Loucy (cell line): ENCODE data around the gene B4GALT2.

Experiments
- H2AFZ ChIP-seq: fragments of 200-600 bp; sonication (generic); 2 replicates; pipeline ENCODE4 v1.6.0; 2016; ENCODE audit warnings: antibody characterized with exemption, mild to moderate bottlenecking, low read length, moderate library complexity
- H3F3A ChIP-seq: fragments of 200-600 bp; 2 replicates; pipeline ENCODE4 v1.6.0; 2016; ENCODE audit warnings: antibody characterized with exemption, low read depth, mild to moderate bottlenecking
- H3K27me3 ChIP-seq: fragments of 200-600 bp; sonication (generic); 2 replicates; pipeline ENCODE4 v1.6.1; 2014; ENCODE audit warnings: low read length, mild to moderate bottlenecking; ENCODE audit not compliant: insufficient read depth, poor library complexity, severe bottlenecking
- H3K36me3 ChIP-seq: fragments of 200-600 bp; sonication (generic); 2 replicates; pipeline ENCODE4 v1.6.1; 2016; ENCODE audit warnings: low read length; ENCODE audit not compliant: insufficient read depth
- H3K4me1 ChIP-seq: fragments of 200-600 bp; sonication (generic); 2 replicates; pipeline ENCODE4 v1.5.1; 2014; ENCODE audit warnings: low read length, mild to moderate bottlenecking; ENCODE audit not compliant: insufficient read depth, poor library complexity, severe bottlenecking
- H3K4me2 ChIP-seq: fragments of 200-600 bp; sonication (generic); 2 replicates; pipeline ENCODE4 v1.6.0; 2014; ENCODE audit warnings: antibody characterized with exemption, low read length, low read depth, mild to moderate bottlenecking; ENCODE audit not compliant: poor library complexity, severe bottlenecking
- H3K4me3 ChIP-seq: fragments of 200-600 bp; sonication (generic); 2 replicates; pipeline ENCODE4 v1.5.1; 2014; ENCODE audit warnings: low read length, mild to moderate bottlenecking, mixed read lengths; ENCODE audit not compliant: poor library complexity, severe bottlenecking
- H3K79me2 ChIP-seq: fragments of 200-600 bp; sonication (generic); 2 replicates; pipeline ENCODE4 v1.6.1; 2014; ENCODE audit warnings: low read length; ENCODE audit not compliant: insufficient read depth
- H3K9ac ChIP-seq: fragments of 200-600 bp; sonication (generic); 2 replicates; pipeline ENCODE4 v1.6.0; 2014; ENCODE audit warnings: mild to moderate bottlenecking, low read depth, low read length, moderate library complexity; ENCODE audit not compliant: poor library complexity, severe bottlenecking
- H3K9me2 ChIP-seq: fragments of 200-600 bp; sonication (generic); replicated peaks from 2 replicates; pipeline ENCODE4 v1.6.1; 2016; ENCODE audit warnings: low read depth, low read length, mixed read lengths
- H3K9me3 ChIP-seq: fragments of 200-600 bp; sonication (generic); 2 replicates; pipeline ENCODE4 v1.6.1; 2014; ENCODE audit warnings: mild to moderate bottlenecking, antibody characterized with exemption, low read length, low read depth; ENCODE audit not compliant: insufficient read depth
- H4K20me1 ChIP-seq: fragments of 200-600 bp; sonication (generic); 2 replicates; pipeline ENCODE4 v1.6.0; 2014; ENCODE audit warnings: antibody characterized with exemption, low read length, mild to moderate bottlenecking; ENCODE audit not compliant: insufficient read depth, poor library complexity, severe bottlenecking
- EZH2phosphoT487 ChIP-seq: fragments of 200-600 bp; IDR thresholded peaks from 2 replicates; pipeline ENCODE4 v1.6.1; 2018; ENCODE audit warnings: antibody characterized with exemption, mild to moderate bottlenecking, moderate library complexity, borderline replicate concordance
- TF ChIP-seq, protein P1 (sequence below): fragments of 200-600 bp; sonication (generic); conservative IDR thresholded peaks from 2 replicates; pipeline ENCODE4 v1.5.1; 2014; ENCODE audit warnings: mild to moderate bottlenecking, antibody characterized with exemption, low read length

B4GALT2 gene

DNA sequence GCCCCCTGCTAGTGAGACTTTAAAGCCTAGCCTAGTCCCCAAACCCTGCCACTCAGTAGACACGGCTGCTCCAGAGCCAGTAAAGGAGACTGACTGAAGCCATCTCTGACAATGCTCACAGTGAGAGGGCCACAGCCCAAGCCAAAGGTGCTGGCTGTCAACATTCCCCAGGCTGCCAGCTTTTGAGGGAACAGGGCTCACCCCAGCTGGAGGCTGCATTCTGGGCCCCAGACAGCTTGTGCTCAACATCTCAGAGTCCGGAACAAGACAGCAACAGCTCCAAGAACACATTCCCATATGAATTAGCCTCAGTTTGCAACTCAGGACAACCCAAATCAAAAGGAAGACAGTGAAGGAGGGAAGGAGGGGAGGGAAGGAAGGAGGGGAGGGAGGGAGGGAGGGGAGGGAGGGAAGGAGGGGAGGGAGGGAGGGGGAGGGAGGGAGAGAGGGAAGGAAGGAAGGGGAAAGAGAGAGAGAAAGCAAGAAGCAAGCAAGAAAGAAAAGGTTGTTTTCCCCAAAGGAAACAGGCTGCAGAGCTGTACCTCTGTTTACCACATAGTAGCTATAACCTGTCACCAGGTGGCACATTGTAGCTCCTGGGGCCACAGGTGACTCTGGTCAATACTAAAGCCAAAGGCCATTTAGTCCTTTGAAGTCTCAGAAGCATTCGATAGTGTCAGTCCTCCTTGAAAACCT is 40.0 kb upstream of the B4GALT2 start:
- no peaks in the 10 kb centered on the region for H3K9me2 ChIP-seq
- no peak overlapping the region for H3K9ac ChIP-seq
- TF ChIP-seq, protein P1, sequence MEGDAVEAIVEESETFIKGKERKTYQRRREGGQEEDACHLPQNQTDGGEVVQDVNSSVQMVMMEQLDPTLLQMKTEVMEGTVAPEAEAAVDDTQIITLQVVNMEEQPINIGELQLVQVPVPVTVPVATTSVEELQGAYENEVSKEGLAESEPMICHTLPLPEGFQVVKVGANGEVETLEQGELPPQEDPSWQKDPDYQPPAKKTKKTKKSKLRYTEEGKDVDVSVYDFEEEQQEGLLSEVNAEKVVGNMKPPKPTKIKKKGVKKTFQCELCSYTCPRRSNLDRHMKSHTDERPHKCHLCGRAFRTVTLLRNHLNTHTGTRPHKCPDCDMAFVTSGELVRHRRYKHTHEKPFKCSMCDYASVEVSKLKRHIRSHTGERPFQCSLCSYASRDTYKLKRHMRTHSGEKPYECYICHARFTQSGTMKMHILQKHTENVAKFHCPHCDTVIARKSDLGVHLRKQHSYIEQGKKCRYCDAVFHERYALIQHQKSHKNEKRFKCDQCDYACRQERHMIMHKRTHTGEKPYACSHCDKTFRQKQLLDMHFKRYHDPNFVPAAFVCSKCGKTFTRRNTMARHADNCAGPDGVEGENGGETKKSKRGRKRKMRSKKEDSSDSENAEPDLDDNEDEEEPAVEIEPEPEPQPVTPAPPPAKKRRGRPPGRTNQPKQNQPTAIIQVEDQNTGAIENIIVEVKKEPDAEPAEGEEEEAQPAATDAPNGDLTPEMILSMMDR, result no peak
- no peak for TF ChIP-seq EZH2phosphoT487
- no peaks in the 10 kb centered on the region for H3K4me1 ChIP-seq
- H3K36me3 ChIP-seq, result no peaks in the 10 kb centered on the region
- no peaks in the 10 kb centered on the region for H3K9me3 ChIP-seq
- H3F3A ChIP-seq, result no peaks in the 10 kb centered on the region
- no peak overlapping the region for H3K4me3 ChIP-seq
- no peaks in the 10 kb centered on the region for H3K79me2 ChIP-seq
- H3K4me2 ChIP-seq, result no peak overlapping the region
- no peak overlapping the region for H2AFZ ChIP-seq
- H3K27me3 ChIP-seq, result no peaks in the 10 kb centered on the region
- no peaks in the 10 kb centered on the region for H4K20me1 ChIP-seq

DNA sequence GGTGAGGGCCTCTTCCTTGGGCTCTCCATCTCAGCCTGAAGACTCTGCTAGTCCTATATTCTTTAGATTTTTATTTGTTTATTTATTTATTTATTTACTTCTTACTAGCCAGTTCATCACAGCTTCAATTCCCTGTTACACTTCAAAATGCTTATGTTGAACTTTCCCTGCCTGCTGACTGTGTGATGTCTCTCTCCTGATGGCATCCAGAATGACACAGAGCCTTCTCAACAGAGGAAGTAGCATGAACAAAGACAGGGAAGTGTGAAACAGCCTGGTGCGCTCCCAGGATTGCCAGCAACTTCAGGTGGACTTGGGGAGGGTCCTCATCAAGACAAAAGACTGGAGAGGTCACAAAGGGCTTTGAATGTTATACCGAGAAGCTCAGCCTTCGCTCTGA is 36.6 kb upstream of the B4GALT2 start:
- H3K36me3 ChIP-seq, result no peaks in the 10 kb centered on the region
- H3K4me3 ChIP-seq, result no peak overlapping the region
- peaks cover 8% of the 10 kb centered on the region for H3K4me1 ChIP-seq
- no peak for TF ChIP-seq EZH2phosphoT487
- TF ChIP-seq, protein P1, result no peak
- no peaks in the 10 kb centered on the region for H3K9me3 ChIP-seq
- H3K79me2 ChIP-seq, result peaks cover 6% of the 10 kb centered on the region
- no peaks in the 10 kb centered on the region for H3K9me2 ChIP-seq
- no peak overlapping the region for H2AFZ ChIP-seq
- H3K4me2 ChIP-seq, result no peak overlapping the region
- no peaks in the 10 kb centered on the region for H3K27me3 ChIP-seq
- no peak overlapping the region for H3K9ac ChIP-seq
- H3F3A ChIP-seq, result no peaks in the 10 kb centered on the region
- H4K20me1 ChIP-seq, result no peaks in the 10 kb centered on the region

DNA sequence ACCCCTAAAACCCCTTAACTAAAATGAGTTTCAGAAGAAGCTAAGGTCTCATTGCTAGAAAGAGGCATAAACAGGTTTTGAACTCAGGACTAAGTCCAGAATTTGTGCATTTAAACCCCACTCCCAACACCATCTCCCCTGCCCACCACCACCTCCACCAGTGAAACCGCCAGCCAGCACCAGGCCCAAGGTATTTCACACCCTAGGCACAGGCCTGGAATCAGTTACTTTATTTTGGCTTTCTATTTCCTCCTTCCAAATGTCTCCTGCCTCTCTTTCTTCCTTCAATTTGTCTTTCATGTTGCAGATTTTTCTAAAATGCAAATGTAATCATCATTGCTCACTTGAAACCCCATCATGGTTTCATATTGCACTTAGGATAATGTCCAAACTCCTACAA is 34.1 kb upstream of the B4GALT2 start:
- Histone ChIP-seq H3K27me3 (no peaks in the 10 kb centered on the region), H3K9me3 (no peaks in the 10 kb centered on the region), H3F3A (no peaks in the 10 kb centered on the region), H3K9me2 (no peaks in the 10 kb centered on the region), H3K4me1 (peaks cover 20% of the 10 kb centered on the region), H3K9ac (no peak overlapping the region), H2AFZ (no peak overlapping the region), H3K36me3 (no peaks in the 10 kb centered on the region), H3K4me2 (peak overlapping the region; percentile 21), H3K79me2 (peaks cover 17% of the 10 kb centered on the region), H4K20me1 (no peaks in the 10 kb centered on the region), H3K4me3 (no peak overlapping the region)
- TF ChIP-seq, protein P1, result no peak
- TF ChIP-seq EZH2phosphoT487, result no peak
